SU-DHL-6 (cell line): ENCODE measurements around the gene MEX3D.

Experiments used
- CTCF ChIP-seq: fragments of 200-600 bp; sonication (generic); IDR thresholded peaks from one replicate; pipeline ENCODE4 v1.5.1; 2017; ENCODE audit warnings: antibody characterized with exemption, mild to moderate bottlenecking, low read length, moderate library complexity; ENCODE audit not compliant: insufficient read depth, poor library complexity, severe bottlenecking
- EZH2phosphoT487 ChIP-seq: fragments of 200-600 bp; sonication (generic), shearing (Covaris generic); conservative IDR thresholded peaks from 2 replicates; pipeline ENCODE4 v1.6.1; 2018; ENCODE audit warnings: mild to moderate bottlenecking, antibody characterized with exemption, low read length, moderate library complexity, mixed read lengths

GRCh38 chr19:1520203-1520780 is 47.8 kb downstream of the MEX3D start:
- TF ChIP-seq CTCF (no peak), EZH2phosphoT487 (no peak)
